Astrocyte of the spinal cord (primary cell): Measurements from ENCODE around the gene LCN12.

Experiments used
- DNase-seq: peaks from one replicate; pipeline ENCODE4 v3.0.0; 2011; ENCODE audit warnings: low read depth, low spot score
- H3K4me3 ChIP-seq: 2 replicates; pipeline ENCODE4 v1.5.1; 2011; ENCODE audit warnings: low read depth, mild to moderate bottlenecking, low read length, moderate library complexity
- in situ Hi-C: cut with HindIII; loops from 2 replicates; pipeline ENCODE4 v1.10.0; 2017; ENCODE audit warnings: low sequenced_read_pairs
- TF ChIP-seq, protein P1 (sequence below): IDR thresholded peaks from 2 replicates; pipeline ENCODE4 v1.5.1; 2012; ENCODE audit warnings: low read depth, mild to moderate bottlenecking, low read length, inconsistent platforms

Gene LCN12

DNA sequence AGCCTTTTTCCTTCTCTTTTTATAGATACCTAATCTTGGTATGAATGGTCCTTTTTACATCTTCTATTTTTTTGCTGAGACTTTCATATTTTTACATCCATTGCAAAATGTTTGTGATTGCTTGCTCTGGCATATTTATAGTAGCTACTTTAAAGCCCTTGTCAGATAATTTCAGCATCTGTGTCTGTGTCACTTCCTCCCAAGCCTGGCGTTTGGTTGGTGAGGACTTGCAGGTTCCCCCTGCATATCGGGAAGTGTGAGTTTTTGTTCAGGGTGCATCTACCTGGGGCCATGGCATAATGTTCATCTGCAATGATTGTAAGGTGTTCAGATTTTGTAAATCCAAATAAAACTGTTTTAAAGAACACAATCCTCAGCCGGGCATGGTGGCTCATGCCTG lies 16.4 kb upstream of the LCN12 start:
- H3K4me3 ChIP-seq = no peak overlapping the region
- in situ Hi-C loops = loop anchor here (25.0 kb wide), 1 partner anchor 102 kb away; the partner anchor contains the start of genes ABCA2, FUT7 and NPDC1
- no peak for DNase-seq
- TF ChIP-seq, protein P1, sequence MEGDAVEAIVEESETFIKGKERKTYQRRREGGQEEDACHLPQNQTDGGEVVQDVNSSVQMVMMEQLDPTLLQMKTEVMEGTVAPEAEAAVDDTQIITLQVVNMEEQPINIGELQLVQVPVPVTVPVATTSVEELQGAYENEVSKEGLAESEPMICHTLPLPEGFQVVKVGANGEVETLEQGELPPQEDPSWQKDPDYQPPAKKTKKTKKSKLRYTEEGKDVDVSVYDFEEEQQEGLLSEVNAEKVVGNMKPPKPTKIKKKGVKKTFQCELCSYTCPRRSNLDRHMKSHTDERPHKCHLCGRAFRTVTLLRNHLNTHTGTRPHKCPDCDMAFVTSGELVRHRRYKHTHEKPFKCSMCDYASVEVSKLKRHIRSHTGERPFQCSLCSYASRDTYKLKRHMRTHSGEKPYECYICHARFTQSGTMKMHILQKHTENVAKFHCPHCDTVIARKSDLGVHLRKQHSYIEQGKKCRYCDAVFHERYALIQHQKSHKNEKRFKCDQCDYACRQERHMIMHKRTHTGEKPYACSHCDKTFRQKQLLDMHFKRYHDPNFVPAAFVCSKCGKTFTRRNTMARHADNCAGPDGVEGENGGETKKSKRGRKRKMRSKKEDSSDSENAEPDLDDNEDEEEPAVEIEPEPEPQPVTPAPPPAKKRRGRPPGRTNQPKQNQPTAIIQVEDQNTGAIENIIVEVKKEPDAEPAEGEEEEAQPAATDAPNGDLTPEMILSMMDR = no peak

DNA sequence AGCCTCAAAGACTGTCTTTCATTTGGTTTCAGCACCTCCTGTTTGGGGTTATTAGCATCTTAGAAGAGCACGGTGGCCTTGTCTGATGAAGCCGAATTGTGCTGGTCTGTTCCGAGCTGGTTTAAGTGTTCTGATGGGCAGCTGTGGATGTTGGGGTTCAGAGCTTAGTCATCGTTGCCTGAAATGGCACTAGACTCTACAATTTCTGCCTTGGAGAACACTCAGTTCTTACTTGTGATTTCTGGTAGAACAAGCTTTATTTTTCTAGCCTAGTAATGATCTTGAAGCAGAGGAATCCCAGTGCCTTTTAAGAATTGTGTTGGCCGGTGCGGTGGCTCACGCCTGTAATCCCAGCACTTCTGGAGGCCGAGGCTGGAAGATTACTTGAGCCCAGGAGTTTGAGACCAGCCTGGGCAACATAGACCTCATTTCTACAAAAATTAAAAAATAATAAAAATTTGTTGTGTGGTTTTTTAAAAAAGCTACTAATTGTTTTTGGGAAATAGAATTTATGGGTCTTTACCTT lies 15.4 kb upstream of the LCN12 start:
- TF ChIP-seq, protein P1 = no peak
- DNase-seq = no peak
- in situ Hi-C loops = loop anchor here (25.0 kb wide), 1 partner anchor 101 kb away; the partner anchor contains the start of genes ABCA2, FUT7 and NPDC1
- no peak overlapping the region for H3K4me3 ChIP-seq

DNA sequence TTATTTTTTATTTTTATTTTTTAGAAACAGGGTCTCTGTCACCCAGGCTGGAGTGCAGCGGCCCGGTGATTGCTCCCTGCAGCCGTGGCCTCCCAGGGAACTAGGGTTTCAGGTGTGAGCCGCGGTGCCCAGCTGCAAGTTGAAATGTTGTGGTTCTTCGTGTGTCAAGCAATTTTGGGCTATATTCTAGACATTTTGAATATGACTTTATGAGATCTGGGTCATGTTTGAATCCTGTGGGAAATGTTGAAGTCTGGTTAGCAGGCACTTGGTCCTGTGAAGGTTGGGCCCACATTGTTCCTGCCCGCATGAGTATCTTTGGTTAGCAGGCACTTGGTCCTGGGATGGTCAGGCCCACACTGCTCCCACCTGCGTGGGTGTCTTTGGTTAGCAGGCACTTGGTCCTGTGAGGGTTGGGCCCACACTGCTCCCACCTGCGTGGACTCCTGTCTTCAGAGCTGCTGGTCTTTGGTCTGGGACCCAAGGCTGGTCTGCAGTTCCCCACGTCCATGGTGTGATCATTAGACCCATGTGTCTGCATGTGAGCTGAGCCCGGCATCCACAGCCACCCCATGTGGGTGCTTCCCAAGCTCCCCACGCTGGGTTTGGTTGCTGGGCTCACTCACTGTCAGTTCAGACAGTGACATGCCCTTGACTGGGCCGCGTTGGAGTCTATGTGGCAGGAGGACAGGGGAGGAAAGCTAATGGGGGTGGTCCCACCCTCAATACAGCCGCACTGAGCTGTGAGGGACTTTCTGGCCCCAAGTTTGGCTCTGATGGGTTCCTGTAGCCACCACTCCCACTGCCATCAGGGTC lies 14.7 kb upstream of the LCN12 start:
- no peak for DNase-seq
- in situ Hi-C loops = loop anchor here (25.0 kb wide), 1 partner anchor 100 kb away; the partner anchor contains the start of genes ABCA2, FUT7 and NPDC1
- TF ChIP-seq, protein P1 = no peak
- no peak overlapping the region for H3K4me3 ChIP-seq

DNA sequence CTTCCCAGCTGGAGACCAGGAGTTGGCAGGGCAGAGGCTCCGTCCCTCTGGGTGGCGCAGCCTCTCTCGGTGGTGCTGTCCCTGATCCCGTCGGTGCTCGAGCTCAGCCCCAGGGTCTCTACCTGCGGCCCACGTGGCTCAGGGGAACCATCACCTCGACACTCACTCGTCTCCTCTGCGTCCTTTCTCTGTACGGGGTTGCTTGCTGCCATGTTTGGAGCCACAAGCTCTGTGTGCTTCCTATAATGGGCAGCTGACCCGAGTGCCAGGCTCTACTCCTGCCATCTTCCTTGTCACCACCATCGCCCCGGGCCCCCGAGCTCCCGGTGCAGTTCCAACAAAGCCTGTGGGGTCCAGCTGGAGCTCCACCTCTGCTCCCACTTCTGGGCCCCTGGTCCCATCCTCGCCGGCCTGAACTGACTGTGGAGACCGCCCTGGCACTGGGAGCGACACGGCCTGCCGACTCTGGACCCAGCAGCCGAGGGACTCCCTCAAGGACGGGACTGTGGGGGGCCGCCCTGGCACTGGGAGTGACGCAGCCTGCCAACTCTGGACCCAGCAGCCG lies 12.6 kb upstream of the LCN12 start:
- in situ Hi-C loops = loop anchor here (25.0 kb wide), 1 partner anchor 98 kb away; the partner anchor contains the start of genes ABCA2, FUT7 and NPDC1
- H3K4me3 ChIP-seq = no peak overlapping the region
- DNase-seq = no peak
- TF ChIP-seq, protein P1 = no peak

DNA sequence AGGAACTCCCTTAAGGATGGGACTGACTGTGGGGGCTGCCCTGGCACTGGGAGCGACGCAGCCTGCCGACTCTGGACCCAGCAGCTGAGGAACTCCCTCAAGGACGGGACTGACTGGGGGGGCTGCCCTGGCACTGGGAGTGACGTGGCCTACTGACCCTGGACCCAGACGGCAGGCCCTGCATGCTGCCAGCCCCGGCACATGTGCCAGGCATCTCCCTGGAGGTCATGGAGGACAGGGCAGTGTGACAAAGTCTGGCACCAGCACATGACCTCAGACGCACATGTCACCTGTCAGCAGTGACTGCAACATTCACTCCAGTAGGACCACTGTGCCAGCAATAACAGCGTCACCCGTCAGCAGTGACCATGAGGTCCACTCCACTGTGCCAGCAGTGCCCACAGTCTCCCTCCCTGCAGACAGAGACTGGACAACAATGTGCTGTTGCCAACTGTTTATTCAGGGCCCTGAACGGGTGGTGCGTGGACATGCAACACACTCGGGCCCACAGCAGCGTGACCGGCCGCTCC lies 12.0 kb upstream of the LCN12 start:
- TF ChIP-seq, protein P1 = no peak
- in situ Hi-C loops = loop anchor here (25.0 kb wide), 1 partner anchor 97 kb away; the partner anchor contains the start of genes ABCA2, FUT7 and NPDC1
- no peak overlapping the region for H3K4me3 ChIP-seq
- DNase-seq = no peak

DNA sequence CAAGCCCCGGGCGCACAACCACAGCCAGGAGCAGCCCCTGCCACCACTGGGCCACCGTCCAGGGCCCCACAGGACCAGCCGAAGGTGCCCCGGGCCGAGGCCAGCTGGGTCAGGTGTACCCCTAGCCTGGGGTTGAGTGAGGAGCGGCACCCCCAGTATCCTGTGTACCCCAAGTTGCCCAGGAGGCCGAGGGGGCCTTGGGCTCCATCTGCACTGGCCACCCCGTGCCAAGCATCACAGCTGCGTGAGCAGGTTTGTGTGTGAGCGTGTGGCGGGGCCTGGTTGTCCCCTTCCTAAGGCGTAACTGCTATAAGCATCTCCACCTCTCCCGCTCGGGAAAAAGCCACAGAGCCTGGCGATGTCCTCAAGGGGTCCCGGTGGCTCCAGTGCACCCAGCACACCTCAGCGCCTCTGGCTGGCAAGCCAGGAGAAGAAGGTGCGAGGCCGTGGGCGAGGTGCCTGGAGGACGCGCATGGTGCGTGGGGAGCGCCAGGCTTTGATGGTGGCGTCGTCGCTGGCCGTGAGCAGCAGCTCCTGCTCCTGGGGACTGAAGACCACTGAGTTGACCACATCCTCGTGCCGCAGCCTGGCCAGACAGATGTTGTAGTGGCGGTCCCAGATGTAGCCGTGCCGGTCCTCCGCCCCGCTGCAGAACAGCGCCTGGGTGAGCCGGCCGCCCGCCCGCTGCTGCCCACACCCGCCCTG lies 11.4 kb upstream of the LCN12 start:
- DNase-seq = no peak
- TF ChIP-seq, protein P1 = no peak
- in situ Hi-C loops = loop anchor here (25.0 kb wide), 1 partner anchor 97 kb away; the partner anchor contains the start of genes ABCA2, FUT7 and NPDC1
- H3K4me3 ChIP-seq = no peak overlapping the region
